ENCODE measurements around the gene BICRA.
"Not testable (repeated sequence)": the region's sequence is repeated elsewhere in the genome, so short reads cannot be mapped to it uniquely, and the experiment has no call there.

BICRA gene

GRCh38 chr19:47699360-47699917 lies 90.5 kb downstream of the BICRA start:
- Mint-ChIP-seq H3K27me3 (no peaks in the 10 kb centered on the region), H3K4me1 (peaks cover 8% of the 10 kb centered on the region), H3K9me3 (no peaks in the 10 kb centered on the region), H3K4me3 (no peak overlapping the region), H3K27ac (peak overlapping the region in 1 of 2 donors; percentile 42)
- peak; percentile 41 for ATAC-seq
- peak; percentile 51 to 52 for DNase-seq

GRCh38 chr19:47700934-47701716 lies 92.2 kb downstream of the BICRA start:
- ATAC-seq (no peak), DNase-seq (no peak)
- H3K4me3 Mint-ChIP-seq: no peak overlapping the region
- peaks cover 8% of the 10 kb centered on the region for H3K4me1 Mint-ChIP-seq
- H3K9me3 Mint-ChIP-seq: no peaks in the 10 kb centered on the region
- H3K27ac Mint-ChIP-seq: no peak overlapping the region
- H3K27me3 Mint-ChIP-seq: no peaks in the 10 kb centered on the region

- Mint-ChIP-seq H3K9me3 (no peaks in the 10 kb centered on the region), H3K27ac (no peak overlapping the region), H3K27me3 (peaks cover 4% of the 10 kb centered on the region), H3K4me1 (peaks cover 12% of the 10 kb centered on the region), H3K4me3 (no peak overlapping the region)
- ATAC-seq (peak; percentile 59), DNase-seq (no peak)
Observed at GRCh38 chr19:47701717-47702552, 93.0 kb downstream of the BICRA start.

GRCh38 chr19:47702671-47703070 lies 93.7 kb downstream of the BICRA start:
- DNase-seq: no peak
- Mint-ChIP-seq H3K27ac (no peak overlapping the region), H3K4me1 (peaks cover 19% of the 10 kb centered on the region), H3K9me3 (no peaks in the 10 kb centered on the region), H3K4me3 (no peak overlapping the region), H3K27me3 (peaks cover 12% of the 10 kb centered on the region)
- ATAC-seq: no peak

- Mint-ChIP-seq H3K27me3 (peaks cover 13% of the 10 kb centered on the region), H3K4me3 (no peak overlapping the region), H3K4me1 (peaks cover 12% of the 10 kb centered on the region), H3K27ac (no peak overlapping the region), H3K9me3 (no peaks in the 10 kb centered on the region)
- DNase-seq (no peak), ATAC-seq (no peak)
Observed at GRCh38 chr19:47703301-47703700, 94.4 kb downstream of the BICRA start.

- Mint-ChIP-seq H3K4me3 (no peak overlapping the region), H3K27me3 (peaks cover 13% of the 10 kb centered on the region), H3K4me1 (peaks cover 12% of the 10 kb centered on the region), H3K27ac (no peak overlapping the region), H3K9me3 (no peaks in the 10 kb centered on the region)
- DNase-seq (no peak), ATAC-seq (no peak)
Observed at GRCh38 chr19:47704024-47704423, 95.1 kb downstream of the BICRA start.

GRCh38 chr19:47704656-47705055 lies 95.7 kb downstream of the BICRA start:
- H3K4me3 Mint-ChIP-seq: no peak overlapping the region
- H3K4me1 Mint-ChIP-seq: peaks cover 12% of the 10 kb centered on the region
- no peaks in the 10 kb centered on the region for H3K9me3 Mint-ChIP-seq
- peak overlapping the region in 1 of 2 donors; percentile 42 for H3K27ac Mint-ChIP-seq
- ATAC-seq: no peak
- no peak for DNase-seq
- H3K27me3 Mint-ChIP-seq: peaks cover 13% of the 10 kb centered on the region

- DNase-seq (peak; percentile 78 to 83), ATAC-seq (peak; percentile 96)
- Mint-ChIP-seq H3K4me3 (peak overlapping the region in 1 of 2 donors; percentile 33), H3K9me3 (no peaks in the 10 kb centered on the region), H3K27ac (no peak overlapping the region), H3K27me3 (peaks cover 25% of the 10 kb centered on the region), H3K4me1 (peaks cover 12% of the 10 kb centered on the region)
Observed at GRCh38 chr19:47707135-47707925, 98.4 kb downstream of the BICRA start.

GRCh38 chr19:47711652-47712242 lies 102.8 kb downstream of the BICRA start:
- no peak for ATAC-seq
- Mint-ChIP-seq H3K4me3 (no peak overlapping the region), H3K9me3 (no peaks in the 10 kb centered on the region), H3K27ac (no peak overlapping the region), H3K4me1 (peaks cover 23% of the 10 kb centered on the region), H3K27me3 (peaks cover 63% of the 10 kb centered on the region)
- DNase-seq: no peak

- H3K4me3 Mint-ChIP-seq: peak within 1 kb of the TSS; percentile 28 to 40
- H3K9me3 Mint-ChIP-seq: no peaks in the 10 kb centered on the region
- H3K27ac Mint-ChIP-seq: no peak within 1 kb of the TSS
- DNase-seq: peak; percentile 45 to 59
- peaks cover 59% of the 10 kb centered on the region for H3K27me3 Mint-ChIP-seq
- H3K4me1 Mint-ChIP-seq: peaks cover 14% of the 10 kb centered on the region
- peak; percentile 81 for ATAC-seq
Observed at GRCh38 chr19:47713046-47714021, 104.4 kb downstream of the BICRA start, which contains the start of gene EHD2. Gene EHD2, plus strand, starts transcription at chr19:47713422. Its CDS starts 3,191 bp downstream, at chr19:47716613.

- Mint-ChIP-seq H3K9me3 (no peaks in the 10 kb centered on the region), H3K27ac (no peak overlapping the region), H3K4me1 (peaks cover 14% of the 10 kb centered on the region), H3K27me3 (peaks cover 59% of the 10 kb centered on the region), H3K4me3 (peak overlapping the region; percentile 28 to 40)
- DNase-seq (no peak), ATAC-seq (no peak)
Observed at GRCh38 chr19:47714339-47714738, 105.4 kb downstream of the BICRA start.

- Mint-ChIP-seq H3K27me3 (peaks cover 59% of the 10 kb centered on the region), H3K4me1 (peaks cover 14% of the 10 kb centered on the region)
- H3K4me3 Mint-ChIP-seq, H3K27ac Mint-ChIP-seq, ATAC-seq, H3K9me3 Mint-ChIP-seq, DNase-seq: not testable (repeated sequence)
Observed at GRCh38 chr19:47714855-47715254, 105.9 kb downstream of the BICRA start.

- Mint-ChIP-seq H3K27me3 (peaks cover 64% of the 10 kb centered on the region), H3K9me3 (no peaks in the 10 kb centered on the region)
Observed at GRCh38 chr19:47716270-47716937, 107.5 kb downstream of the BICRA start.

More at GRCh38 chr19:47716270-47716937, 107.5 kb downstream of the BICRA start:
- ATAC-seq (no peak), DNase-seq (no peak)
- no peak overlapping the region for H3K4me3 Mint-ChIP-seq
- no peak overlapping the region for H3K27ac Mint-ChIP-seq
- peaks cover 14% of the 10 kb centered on the region for H3K4me1 Mint-ChIP-seq
